ENCODE results near the gene DBET.
"Not testable (repeated sequence)": the region's sequence is repeated elsewhere in the genome, so short reads cannot be mapped to it uniquely, and the experiment has no call there.

DNA sequence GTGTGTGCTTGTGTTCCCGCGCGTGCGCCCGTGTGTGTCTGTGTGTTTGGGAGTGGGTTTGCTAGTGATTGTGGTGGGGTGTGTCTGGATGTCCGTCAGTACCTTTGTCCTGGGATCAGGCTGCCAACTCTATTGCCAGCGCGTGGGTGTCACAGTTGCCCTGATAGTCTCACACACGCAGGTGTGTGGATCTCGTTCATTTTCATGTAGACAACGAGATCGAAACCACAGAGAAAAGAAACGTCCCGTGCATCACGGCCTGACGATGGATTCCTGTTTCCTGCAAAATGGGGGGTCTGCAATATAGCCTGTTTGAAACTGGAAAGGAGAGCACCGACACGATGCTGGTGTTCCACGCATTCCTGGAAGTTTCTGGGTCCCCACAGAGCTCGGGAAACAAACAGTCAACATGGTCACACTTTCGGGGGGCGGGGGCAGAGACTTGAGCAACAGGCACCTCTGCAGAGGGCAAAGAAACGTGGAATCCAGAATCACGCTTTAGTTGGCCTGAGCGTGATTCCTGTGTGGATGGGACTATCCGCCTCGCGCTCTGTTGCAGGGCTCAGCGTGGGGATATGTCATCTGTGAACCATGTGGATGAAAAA lies 44.3 kb upstream of the DBET start:
- TF ChIP-seq, protein P1, sequence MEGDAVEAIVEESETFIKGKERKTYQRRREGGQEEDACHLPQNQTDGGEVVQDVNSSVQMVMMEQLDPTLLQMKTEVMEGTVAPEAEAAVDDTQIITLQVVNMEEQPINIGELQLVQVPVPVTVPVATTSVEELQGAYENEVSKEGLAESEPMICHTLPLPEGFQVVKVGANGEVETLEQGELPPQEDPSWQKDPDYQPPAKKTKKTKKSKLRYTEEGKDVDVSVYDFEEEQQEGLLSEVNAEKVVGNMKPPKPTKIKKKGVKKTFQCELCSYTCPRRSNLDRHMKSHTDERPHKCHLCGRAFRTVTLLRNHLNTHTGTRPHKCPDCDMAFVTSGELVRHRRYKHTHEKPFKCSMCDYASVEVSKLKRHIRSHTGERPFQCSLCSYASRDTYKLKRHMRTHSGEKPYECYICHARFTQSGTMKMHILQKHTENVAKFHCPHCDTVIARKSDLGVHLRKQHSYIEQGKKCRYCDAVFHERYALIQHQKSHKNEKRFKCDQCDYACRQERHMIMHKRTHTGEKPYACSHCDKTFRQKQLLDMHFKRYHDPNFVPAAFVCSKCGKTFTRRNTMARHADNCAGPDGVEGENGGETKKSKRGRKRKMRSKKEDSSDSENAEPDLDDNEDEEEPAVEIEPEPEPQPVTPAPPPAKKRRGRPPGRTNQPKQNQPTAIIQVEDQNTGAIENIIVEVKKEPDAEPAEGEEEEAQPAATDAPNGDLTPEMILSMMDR (IDR thresholded peaks at IDR 0.05), result not testable (repeated sequence)
- not testable (repeated sequence) for TF ChIP-seq POLR2A (IDR thresholded peaks at IDR 0.05)

All from uterus (tissue), 2 donors.